NCI-H1048 (cell line): Measurements from ENCODE around the gene CYB5RL.
"Not testable (repeated sequence)": the region's sequence is repeated elsewhere in the genome, so short reads cannot be mapped to it uniquely, and the experiment has no call there.

Source experiments
- DNase-seq: peaks from one replicate; lab custom pipeline; 2025; lab: John Stamatoyannopoulos, UW

Gene CYB5RL

GRCh38 chr1:54186056-54186455 is 13.8 kb downstream of the CYB5RL start:
- no peak for DNase-seq

GRCh38 chr1:54180701-54181360 is 19.0 kb downstream of the CYB5RL start:
- DNase-seq = no peak

GRCh38 chr1:54178296-54179070 is 21.3 kb downstream of the CYB5RL start:
- DNase-seq = no peak

- DNase-seq = no peak
These were observed 22.1 kb downstream of the CYB5RL start for GRCh38 chr1:54177726-54178125.

- no peak for DNase-seq
These were observed 23.1 kb downstream of the CYB5RL start for GRCh38 chr1:54176621-54177327.

- DNase-seq = no peak
These were observed 25.7 kb downstream of the CYB5RL start for GRCh38 chr1:54174106-54174505.

GRCh38 chr1:54173681-54174080 is 26.1 kb downstream of the CYB5RL start:
- no peak for DNase-seq

GRCh38 chr1:54172614-54173599 is 26.9 kb downstream of the CYB5RL start:
- no peak for DNase-seq

- no peak for DNase-seq
These were observed 28.2 kb downstream of the CYB5RL start for GRCh38 chr1:54171606-54172005.

GRCh38 chr1:54171016-54171415 is 28.8 kb downstream of the CYB5RL start:
- DNase-seq = no peak

GRCh38 chr1:54169068-54169467 is 30.8 kb downstream of the CYB5RL start:
- DNase-seq = no peak

- no peak for DNase-seq
These were observed 31.4 kb downstream of the CYB5RL start for GRCh38 chr1:54168206-54168965.

GRCh38 chr1:54167422-54168139 is 32.2 kb downstream of the CYB5RL start:
- DNase-seq = no peak

- DNase-seq = not testable (repeated sequence)
These were observed 33.5 kb downstream of the CYB5RL start for GRCh38 chr1:54166357-54166756.

GRCh38 chr1:54165146-54165545 is 34.7 kb downstream of the CYB5RL start:
- no peak for DNase-seq

GRCh38 chr1:54163573-54163972 is 36.3 kb downstream of the CYB5RL start:
- no peak for DNase-seq

GRCh38 chr1:54163051-54163450 is 36.8 kb downstream of the CYB5RL start:
- no peak for DNase-seq

GRCh38 chr1:54161495-54162168 is 38.2 kb downstream of the CYB5RL start:
- no peak for DNase-seq

GRCh38 chr1:54160351-54160750 is 39.5 kb downstream of the CYB5RL start:
- no peak for DNase-seq
